CD8-positive, alpha-beta memory T cell (primary cell): ENCODE results near the gene REEP1. TPM values are rescaled to one million over a fixed set of nuclear protein-coding genes. Genes with fewer than 3 reads are reported as not detected.
"Not testable (repeated sequence)": the region's sequence is repeated elsewhere in the genome, so short reads cannot be mapped to it uniquely, and the experiment has no call there.

Experiments used
- CTCF ChIA-PET: fragments of 350-600 bp; sonication (Branson Sonifier 250); formaldehyde crosslinking; loops from one replicate; lab custom pipeline; 2021; ENCODE audit warnings: antibody characterized with exemption; lab: Charles Lee
- POLR2A ChIA-PET: fragments of 350-600 bp; sonication (Branson Sonifier 250); formaldehyde crosslinking; loops from one replicate; lab custom pipeline; 2021; ENCODE audit warnings: antibody characterized with exemption; lab: Charles Lee
- DNase-seq, 5 donors: peaks; one replicate each; pipeline versions ENCODE4 v3.0.0 to v3.0.0-alpha.2; 2020 to 2022; ENCODE audit warnings: mixed read lengths in 1 of 5
- H3K27ac ChIP-seq: one replicate; pipeline ENCODE4 v1.7.0; 2013; ENCODE audit warnings: low read depth, mild to moderate bottlenecking, low read length, moderate library complexity
- H3K27me3 ChIP-seq: 2 replicates; pipeline ENCODE4 v1.7.0; 2013; ENCODE audit warnings: low read length, mild to moderate bottlenecking; ENCODE audit not compliant: insufficient read depth, poor library complexity, severe bottlenecking
- H3K36me3 ChIP-seq: 2 replicates; pipeline ENCODE4 v1.7.0; 2013; ENCODE audit warnings: mild to moderate bottlenecking, low read length, moderate library complexity; ENCODE audit not compliant: insufficient read depth
- H3K4me1 ChIP-seq: 2 replicates; pipeline ENCODE4 v1.7.0; 2013; ENCODE audit warnings: mild to moderate bottlenecking, low read length, moderate library complexity; ENCODE audit not compliant: insufficient read depth
- H3K4me3 ChIP-seq: 2 replicates; pipeline ENCODE4 v1.7.0; 2013; ENCODE audit warnings: mild to moderate bottlenecking, low read length
- H3K9me3 ChIP-seq: 2 replicates; pipeline ENCODE4 v1.7.0; 2013; ENCODE audit warnings: mild to moderate bottlenecking, low read length
- H3K27ac Mint-ChIP-seq, 8 donors: one replicate each; pipeline ENCODE4 v1.8.0; 2020 to 2021; ENCODE audit warnings: mixed read lengths in 8 of 8, mild to moderate bottlenecking in 6 of 8, inconsistent platforms in 3 of 8, moderate library complexity in 3 of 8
- H3K27me3 Mint-ChIP-seq, 2 donors: one replicate each; pipeline ENCODE4 v1.8.0; 2020 to 2021; ENCODE audit warnings: mixed read lengths in 2 of 2, mild to moderate bottlenecking in 1 of 2, moderate library complexity in 1 of 2
- H3K36me3 Mint-ChIP-seq, 3 donors: one replicate each; pipeline ENCODE4 v1.8.0; 2020 to 2021; ENCODE audit warnings: mixed read lengths in 3 of 3, inconsistent platforms in 1 of 3, mild to moderate bottlenecking in 1 of 3
- H3K4me1 Mint-ChIP-seq, 3 donors: one replicate each; pipeline ENCODE4 v1.8.0; 2020 to 2021; ENCODE audit warnings: mixed read lengths in 3 of 3, inconsistent platforms in 1 of 3, mild to moderate bottlenecking in 1 of 3
- H3K4me3 Mint-ChIP-seq, 7 donors: one replicate each; pipeline ENCODE4 v1.8.0; 2020 to 2021; ENCODE audit warnings: mixed read lengths in 7 of 7, mild to moderate bottlenecking in 6 of 7, moderate library complexity in 4 of 7, inconsistent platforms in 2 of 7
- H3K9me3 Mint-ChIP-seq, 5 donors: one replicate each; pipeline ENCODE4 v1.8.0; 2020 to 2022; ENCODE audit warnings: mixed read lengths in 5 of 5, mild to moderate bottlenecking in 3 of 5, moderate library complexity in 2 of 5, inconsistent platforms in 1 of 5
- polyA plus RNA-seq: library from polyadenylated mRNA; unstranded; fragments of 300-500 nt; fragmentation: Illumina TruSeq; gene quantifications from one replicate; pipeline ENCODE4 v1.2.3, GENCODE V29; 2021
- total RNA-seq, 2 experiments: library from RNA; stranded (reverse); gene quantifications; one replicate each; pipeline ENCODE4 v1.2.3, GENCODE V29; 2021

Gene REEP1
- total and polyA plus RNA-seq, 3 experiments from 2014 or later = 0.20 to 0.28 TPM; not detected in 1

DNA sequence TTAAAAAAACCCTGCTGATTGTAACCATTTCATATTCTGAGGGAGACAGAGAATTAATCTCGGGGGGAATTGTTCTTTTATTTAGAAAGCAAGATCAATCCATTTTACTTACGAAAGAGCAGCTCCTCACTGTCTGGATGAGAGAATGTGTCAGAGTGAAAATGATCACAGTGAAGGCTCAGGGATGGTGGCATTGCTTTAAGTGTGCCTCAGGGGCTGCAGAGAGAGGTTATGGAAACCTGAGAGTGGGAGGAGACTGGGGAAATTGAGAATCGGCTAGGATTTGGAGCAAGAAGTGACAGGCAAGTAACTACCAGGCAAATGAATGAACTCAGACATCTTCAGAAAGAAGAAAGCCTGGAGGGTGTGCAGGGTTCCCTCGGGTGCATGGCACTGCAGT lies 104.0 kb downstream of the REEP1 start:
- H3K4me1 Mint-ChIP-seq = peaks cover 3% of the 10 kb centered on the region in 3 donors
- H3K27ac Mint-ChIP-seq = no peak overlapping the region
- peaks cover 4% of the 10 kb centered on the region for H3K27me3 ChIP-seq
- H3K4me1 ChIP-seq = no peaks in the 10 kb centered on the region
- no peak overlapping the region for H3K4me3 Mint-ChIP-seq
- CTCF ChIA-PET = interaction anchor here (1.3 kb wide), 1 partner anchor 12 kb away, joined by 3 read pairs; no protein-coding TSS in a partner anchor
- no peaks in the 10 kb centered on the region for H3K9me3 ChIP-seq
- POLR2A ChIA-PET = no interaction called here
- peaks cover 0 to 2% (median 0%) of the 10 kb centered on the region in 3 donors for H3K36me3 Mint-ChIP-seq
- no peaks in the 10 kb centered on the region for H3K36me3 ChIP-seq
- H3K27ac ChIP-seq = no peak overlapping the region
- peaks cover 0 to 2% (median 0%) of the 10 kb centered on the region in 5 donors for H3K9me3 Mint-ChIP-seq
- no peak for DNase-seq
- peaks cover 10% of the 10 kb centered on the region in 2 donors for H3K27me3 Mint-ChIP-seq
- H3K4me3 ChIP-seq = no peak overlapping the region

DNA sequence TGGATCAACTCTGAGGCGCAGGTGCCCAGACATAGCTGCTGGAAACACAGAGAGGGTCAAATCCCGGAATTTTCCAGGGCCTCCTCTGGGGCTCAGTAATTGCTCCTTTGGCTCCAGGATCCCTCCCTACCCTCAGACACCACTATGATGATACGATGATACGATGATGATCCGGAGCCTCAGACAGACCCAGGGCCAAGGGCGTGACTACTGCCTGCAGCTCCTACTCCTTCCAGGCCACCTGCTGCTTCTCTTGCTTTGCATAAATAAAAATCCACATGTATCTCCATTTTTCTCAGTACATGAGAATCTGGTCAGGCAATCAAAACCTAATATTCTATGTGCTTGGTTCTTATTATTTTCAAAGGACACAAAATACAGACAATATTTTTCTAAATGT lies 104.5 kb downstream of the REEP1 start:
- Histone ChIP-seq H3K9me3 (no peaks in the 10 kb centered on the region), H3K27ac (no peak overlapping the region), H3K36me3 (no peaks in the 10 kb centered on the region), H3K4me3 (no peak overlapping the region), H3K4me1 (no peaks in the 10 kb centered on the region), H3K27me3 (peaks cover 4% of the 10 kb centered on the region)
- Mint-ChIP-seq H3K9me3 (peaks cover 0 to 2% (median 0%) of the 10 kb centered on the region in 5 donors), H3K36me3 (peaks cover 0 to 2% (median 0%) of the 10 kb centered on the region in 3 donors), H3K27me3 (peaks cover 10% of the 10 kb centered on the region in 2 donors), H3K4me3 (no peak overlapping the region), H3K27ac (no peak overlapping the region), H3K4me1 (no peaks in the 10 kb centered on the region)
- ChIA-PET POLR2A (no interaction called here), CTCF (interaction anchor here (1.3 kb wide), 1 partner anchor 11 kb away, joined by 3 read pairs; no protein-coding TSS in a partner anchor)
- DNase-seq = no peak

DNA sequence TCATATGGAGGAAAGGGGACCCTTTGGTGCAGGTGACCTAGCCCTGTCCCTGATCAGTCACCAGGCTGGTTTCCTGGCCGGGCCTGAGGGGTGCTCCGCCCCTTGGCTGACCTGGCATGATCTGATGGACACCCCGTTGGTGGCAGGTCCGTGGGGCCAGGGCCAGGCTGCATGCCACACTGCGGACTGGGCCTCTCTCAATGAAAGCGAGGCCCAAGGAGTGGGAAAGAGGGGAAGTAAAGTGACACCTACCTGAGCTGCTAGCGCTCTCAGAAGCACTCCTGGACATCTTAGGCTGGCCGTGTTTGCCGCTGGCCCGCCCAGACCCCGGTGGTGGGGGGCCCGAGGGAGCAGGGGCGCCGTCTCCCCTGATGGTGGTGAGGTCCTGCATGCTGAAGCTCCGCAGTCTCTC lies 105.0 kb downstream of the REEP1 start:
- Mint-ChIP-seq H3K27ac (no peak overlapping the region), H3K27me3 (peaks cover 10% of the 10 kb centered on the region in 2 donors), H3K36me3 (peaks cover 0 to 2% (median 0%) of the 10 kb centered on the region in 3 donors), H3K4me1 (no peaks in the 10 kb centered on the region), H3K4me3 (no peak overlapping the region), H3K9me3 (peaks cover 0 to 2% (median 0%) of the 10 kb centered on the region in 5 donors)
- ChIA-PET POLR2A (no interaction called here), CTCF (interaction anchor here (1.3 kb wide), 1 partner anchor 11 kb away, joined by 3 read pairs; no protein-coding TSS in a partner anchor)
- Histone ChIP-seq H3K27ac (no peak overlapping the region), H3K9me3 (no peaks in the 10 kb centered on the region), H3K4me3 (no peak overlapping the region), H3K36me3 (no peaks in the 10 kb centered on the region), H3K4me1 (no peaks in the 10 kb centered on the region), H3K27me3 (peaks cover 4% of the 10 kb centered on the region)
- no peak for DNase-seq

GRCh38 chr2:86231680-86232372 lies 105.6 kb downstream of the REEP1 start:
- Histone ChIP-seq H3K36me3 (no peaks in the 10 kb centered on the region), H3K4me3 (no peak overlapping the region), H3K27ac (no peak overlapping the region), H3K9me3 (no peaks in the 10 kb centered on the region), H3K4me1 (no peaks in the 10 kb centered on the region), H3K27me3 (peaks cover 4% of the 10 kb centered on the region)
- peaks cover 0 to 2% (median 0%) of the 10 kb centered on the region in 5 donors for H3K9me3 Mint-ChIP-seq
- peaks cover 0 to 2% (median 0%) of the 10 kb centered on the region in 3 donors for H3K36me3 Mint-ChIP-seq
- POLR2A ChIA-PET = no interaction called here
- no peaks in the 10 kb centered on the region for H3K4me1 Mint-ChIP-seq
- CTCF ChIA-PET = interaction anchor here (1.3 kb wide), 1 partner anchor 10 kb away, joined by 3 read pairs; no protein-coding TSS in a partner anchor
- peaks cover 6 to 10% of the 10 kb centered on the region in 2 donors for H3K27me3 Mint-ChIP-seq
- H3K4me3 Mint-ChIP-seq = no peak overlapping the region
- DNase-seq = no peak
- peak overlapping the region in 1 of 8 donors; percentile 85 for H3K27ac Mint-ChIP-seq

GRCh38 chr2:86230961-86231360 lies 106.5 kb downstream of the REEP1 start:
- no peaks in the 10 kb centered on the region for H3K36me3 ChIP-seq
- ChIA-PET POLR2A (no interaction called here), CTCF (interaction anchor here (1.4 kb wide), 1 partner anchor 10 kb away, joined by 4 read pairs; no protein-coding TSS in a partner anchor)
- H3K9me3 Mint-ChIP-seq = peaks cover 0 to 2% (median 0%) of the 10 kb centered on the region in 5 donors
- no peak overlapping the region for H3K4me3 Mint-ChIP-seq
- H3K27me3 ChIP-seq = peaks cover 4% of the 10 kb centered on the region
- H3K9me3 ChIP-seq = no peaks in the 10 kb centered on the region
- no peak for DNase-seq
- peaks cover 3 to 8% of the 10 kb centered on the region in 2 donors for H3K27me3 Mint-ChIP-seq
- H3K4me1 Mint-ChIP-seq = no peaks in the 10 kb centered on the region
- no peak overlapping the region for H3K27ac Mint-ChIP-seq
- no peaks in the 10 kb centered on the region for H3K4me1 ChIP-seq
- peaks cover 0 to 2% (median 0%) of the 10 kb centered on the region in 3 donors for H3K36me3 Mint-ChIP-seq
- H3K27ac ChIP-seq = no peak overlapping the region
- no peak overlapping the region for H3K4me3 ChIP-seq

- peaks cover 4% of the 10 kb centered on the region for H3K27me3 ChIP-seq
- no peak overlapping the region for H3K4me3 ChIP-seq
- DNase-seq = no peak
- peaks cover 10% of the 10 kb centered on the region for H3K4me1 ChIP-seq
- Mint-ChIP-seq H3K27ac (no peak overlapping the region), H3K4me3 (no peak overlapping the region), H3K9me3 (peaks cover 0 to 2% (median 0%) of the 10 kb centered on the region in 5 donors), H3K27me3 (peaks cover 2 to 8% of the 10 kb centered on the region in 2 donors), H3K36me3 (peaks cover 0 to 2% (median 0%) of the 10 kb centered on the region in 3 donors), H3K4me1 (peaks cover 0 to 8% (median 0%) of the 10 kb centered on the region in 3 donors)
- CTCF ChIA-PET = no interaction called here
- POLR2A ChIA-PET = no interaction called here
- H3K9me3 ChIP-seq = no peaks in the 10 kb centered on the region
- no peak overlapping the region for H3K27ac ChIP-seq
- H3K36me3 ChIP-seq = no peaks in the 10 kb centered on the region
These were observed 108.2 kb downstream of the REEP1 start for GRCh38 chr2:86229221-86229620.

GRCh38 chr2:86228574-86228973 lies 108.9 kb downstream of the REEP1 start:
- H3K27me3 ChIP-seq, H3K9me3 ChIP-seq, H3K4me1 ChIP-seq, H3K4me3 Mint-ChIP-seq, POLR2A ChIA-PET, CTCF ChIA-PET, H3K4me1 Mint-ChIP-seq, H3K27ac ChIP-seq, H3K9me3 Mint-ChIP-seq, H3K4me3 ChIP-seq, DNase-seq, H3K36me3 Mint-ChIP-seq, H3K36me3 ChIP-seq, H3K27me3 Mint-ChIP-seq: not testable (repeated sequence)
- H3K27ac Mint-ChIP-seq = peak overlapping the region in 1 of 8 donors; percentile 89

GRCh38 chr2:86227685-86228084 lies 109.7 kb downstream of the REEP1 start:
- Mint-ChIP-seq H3K27me3 (peaks cover 2 to 4% of the 10 kb centered on the region in 2 donors), H3K36me3 (peaks cover 0 to 2% (median 0%) of the 10 kb centered on the region in 3 donors), H3K27ac (peak overlapping the region in 1 of 8 donors; percentile 35), H3K4me1 (peaks cover 0 to 8% (median 0%) of the 10 kb centered on the region in 3 donors), H3K4me3 (no peak overlapping the region), H3K9me3 (no peaks in the 10 kb centered on the region)
- H3K36me3 ChIP-seq = no peaks in the 10 kb centered on the region
- ChIA-PET CTCF (no interaction called here), POLR2A (no interaction called here)
- H3K27ac ChIP-seq = no peak overlapping the region
- H3K4me3 ChIP-seq = no peak overlapping the region
- no peaks in the 10 kb centered on the region for H3K27me3 ChIP-seq
- H3K9me3 ChIP-seq = no peaks in the 10 kb centered on the region
- peaks cover 10% of the 10 kb centered on the region for H3K4me1 ChIP-seq
- DNase-seq = no peak
